Measurements from ENCODE around the gene PREB. TPM values are rescaled to one million over a fixed set of nuclear protein-coding genes. Genes with fewer than 3 reads are reported as not detected.

The PREB gene
- total RNA-seq, 4 donors from 2014 or later = 39.9 to 64.7 (median 48.3) TPM

- H3K27ac ChIP-seq (replicated peaks in 1 of 4) = no peak overlapping the region
- DNase-seq (ENCODE audit: extremely low spot score) = no peak
- 74% methylated on average over 2 of the region's 2 CpGs for WGBS
- no peak overlapping the region for H3K4me3 ChIP-seq
- no peaks in the 10 kb centered on the region for H3K4me1 ChIP-seq
- H3K9me3 ChIP-seq = no peaks in the 10 kb centered on the region
- intact Hi-C loops (cut with DNase I) = no loop called here
- H3K27me3 ChIP-seq = peaks cover 0 to 15% (median 0%) of the 10 kb centered on the region in 4 donors
- H3K36me3 ChIP-seq = no peaks in the 10 kb centered on the region
- TF ChIP-seq, protein P1, sequence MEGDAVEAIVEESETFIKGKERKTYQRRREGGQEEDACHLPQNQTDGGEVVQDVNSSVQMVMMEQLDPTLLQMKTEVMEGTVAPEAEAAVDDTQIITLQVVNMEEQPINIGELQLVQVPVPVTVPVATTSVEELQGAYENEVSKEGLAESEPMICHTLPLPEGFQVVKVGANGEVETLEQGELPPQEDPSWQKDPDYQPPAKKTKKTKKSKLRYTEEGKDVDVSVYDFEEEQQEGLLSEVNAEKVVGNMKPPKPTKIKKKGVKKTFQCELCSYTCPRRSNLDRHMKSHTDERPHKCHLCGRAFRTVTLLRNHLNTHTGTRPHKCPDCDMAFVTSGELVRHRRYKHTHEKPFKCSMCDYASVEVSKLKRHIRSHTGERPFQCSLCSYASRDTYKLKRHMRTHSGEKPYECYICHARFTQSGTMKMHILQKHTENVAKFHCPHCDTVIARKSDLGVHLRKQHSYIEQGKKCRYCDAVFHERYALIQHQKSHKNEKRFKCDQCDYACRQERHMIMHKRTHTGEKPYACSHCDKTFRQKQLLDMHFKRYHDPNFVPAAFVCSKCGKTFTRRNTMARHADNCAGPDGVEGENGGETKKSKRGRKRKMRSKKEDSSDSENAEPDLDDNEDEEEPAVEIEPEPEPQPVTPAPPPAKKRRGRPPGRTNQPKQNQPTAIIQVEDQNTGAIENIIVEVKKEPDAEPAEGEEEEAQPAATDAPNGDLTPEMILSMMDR (IDR thresholded peaks at IDR 0.05) = no peak
- TF ChIP-seq POLR2AphosphoS5 (IDR thresholded peaks at IDR 0.05) (no peak), POLR2A (IDR thresholded peaks at IDR 0.05; ENCODE audit: low read depth) (no peak), EP300 (IDR thresholded peaks at IDR 0.05) (no peak)
Measured at GRCh38 chr2:27152796-27153464, 18.5 kb upstream of the PREB start.

- WGBS = 89% methylated on average over 8 of the region's 8 CpGs
- no peak overlapping the region for H3K27ac ChIP-seq (replicated peaks in 1 of 4)
- intact Hi-C loops (cut with DNase I) = no loop called here
Measured at GRCh38 chr2:27152102-27152795, 17.8 kb upstream of the PREB start.

GRCh38 chr2:27150639-27151230 lies 16.3 kb upstream of the PREB start:
- H3K27ac ChIP-seq (replicated peaks in 1 of 4) = no peak overlapping the region
- DNase-seq (ENCODE audit: extremely low spot score) = no peak
- H3K9me3 ChIP-seq = no peaks in the 10 kb centered on the region
- peaks cover 0 to 18% (median 0%) of the 10 kb centered on the region in 4 donors for H3K27me3 ChIP-seq
- intact Hi-C loops (cut with DNase I) = no loop called here
- H3K36me3 ChIP-seq = no peaks in the 10 kb centered on the region
- 79% methylated on average over 8 of the region's 8 CpGs for WGBS
- H3K4me3 ChIP-seq = no peak overlapping the region
- no peak for TF ChIP-seq POLR2A (IDR thresholded peaks at IDR 0.05; ENCODE audit: low read depth)
- no peak for TF ChIP-seq EP300 (IDR thresholded peaks at IDR 0.05)
- TF ChIP-seq, protein P1 (IDR thresholded peaks at IDR 0.05) = no peak
- no peaks in the 10 kb centered on the region for H3K4me1 ChIP-seq

More at GRCh38 chr2:27152102-27152795, 17.8 kb upstream of the PREB start:
- Histone ChIP-seq H3K4me1 (no peaks in the 10 kb centered on the region), H3K9me3 (no peaks in the 10 kb centered on the region), H3K27me3 (peaks cover 0 to 15% (median 0%) of the 10 kb centered on the region in 4 donors), H3K4me3 (no peak overlapping the region), H3K36me3 (no peaks in the 10 kb centered on the region)
- no peak for DNase-seq (ENCODE audit: extremely low spot score)
- TF ChIP-seq POLR2AphosphoS5 (IDR thresholded peaks at IDR 0.05) = no peak
- TF ChIP-seq EP300 (IDR thresholded peaks at IDR 0.05) = no peak
- TF ChIP-seq, protein P1 (IDR thresholded peaks at IDR 0.05) = no peak
- no peak for TF ChIP-seq POLR2A (IDR thresholded peaks at IDR 0.05; ENCODE audit: low read depth)

DNA sequence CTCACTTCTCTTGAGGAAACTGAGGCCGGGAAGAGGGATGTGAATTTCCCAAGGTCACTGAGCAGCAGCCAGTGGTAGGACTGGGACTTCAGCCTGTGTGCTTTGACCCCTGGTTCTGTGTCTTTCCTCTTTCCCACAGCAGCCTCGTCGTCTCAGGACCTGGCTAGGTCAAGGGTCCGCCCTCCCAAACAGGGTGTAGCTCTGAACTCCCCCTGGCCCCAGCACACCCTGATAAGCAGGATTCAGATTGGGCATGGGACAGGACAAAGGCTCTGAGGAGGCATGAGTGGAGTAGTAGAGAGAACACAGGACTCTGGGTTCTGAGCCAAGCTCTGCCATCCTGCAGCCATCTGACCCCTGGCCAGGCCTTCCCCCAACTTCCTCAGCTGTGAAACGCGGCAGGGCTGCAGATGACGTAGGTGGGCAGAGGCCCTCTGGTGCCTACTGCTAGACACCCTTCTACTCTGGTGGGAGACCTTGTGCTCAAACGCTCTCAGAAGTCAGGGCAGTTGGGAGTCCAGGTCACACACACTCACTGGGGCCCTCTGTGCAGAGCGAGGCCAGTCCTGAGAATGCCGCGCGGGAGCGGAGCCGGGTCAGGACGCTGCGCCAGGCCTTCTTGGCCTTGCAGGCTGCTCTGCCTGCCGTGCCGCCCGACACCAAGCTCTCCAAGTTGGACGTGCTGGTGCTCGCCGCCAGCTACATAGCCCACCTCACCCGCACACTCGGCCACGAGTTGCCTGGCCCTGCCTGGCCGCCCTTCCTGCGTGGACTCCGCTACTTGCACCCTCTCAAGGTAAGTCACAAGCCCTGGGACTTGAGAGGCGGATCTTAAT lies 15.4 kb upstream of the PREB start:
- Histone ChIP-seq H3K27me3 (peaks cover 0 to 16% (median 0%) of the 10 kb centered on the region in 4 donors), H3K4me1 (no peaks in the 10 kb centered on the region), H3K27ac (replicated peaks in 1 of 4) (no peak overlapping the region), H3K9me3 (no peaks in the 10 kb centered on the region), H3K4me3 (no peak overlapping the region), H3K36me3 (no peaks in the 10 kb centered on the region)
- WGBS = 84% methylated on average over 9 of the region's 29 CpGs
- TF ChIP-seq, protein P1 (IDR thresholded peaks at IDR 0.05) = no peak
- TF ChIP-seq EP300 (IDR thresholded peaks at IDR 0.05) (no peak), POLR2A (IDR thresholded peaks at IDR 0.05; ENCODE audit: low read depth) (no peak), POLR2AphosphoS5 (IDR thresholded peaks at IDR 0.05) (no peak)
- no peak for DNase-seq (ENCODE audit: extremely low spot score)
- intact Hi-C loops (cut with DNase I) = no loop called here

All from esophagus muscularis mucosa (tissue), 4 donors.